Measurements from ENCODE around the gene COMMD1. TPM values are rescaled to one million over a fixed set of nuclear protein-coding genes. Genes with fewer than 3 reads are reported as not detected.

Gene COMMD1
- total RNA-seq, 1 experiment from 2014 or later, result 31.7 TPM

GRCh38 chr2:62010632-62011256 is 105.3 kb downstream of the COMMD1 start:
- no peak overlapping the region for H3K27ac ChIP-seq (ENCODE audit: low read length)
- intact Hi-C loops (cut with micrococcal nuclease), result loop anchor here (5.0 kb wide), 1 partner anchor 187 kb away; the partner anchor contains the start of gene B3GNT2
- ChIA-PET POLR2A (ENCODE audit: unreplicated experiment) (no interaction called here), CTCF (no interaction called here)
- H3F3A ChIP-seq (ENCODE audit: low read length, unreplicated experiment), result no peaks in the 10 kb centered on the region
- H4K20me1 ChIP-seq (ENCODE audit: low read length), result no peaks in the 10 kb centered on the region
- no peaks in the 10 kb centered on the region for H3K9me2 ChIP-seq (replicated peaks; ENCODE audit: low read length)
- H3K9me3 ChIP-seq (ENCODE audit: low read length), result no peaks in the 10 kb centered on the region
- no peak overlapping the region for H2AFZ ChIP-seq (ENCODE audit: low read length)
- DNase-seq (no peak), ATAC-seq (no peak)
- no peaks in the 10 kb centered on the region for H3K27me3 ChIP-seq (ENCODE audit: low read length)
- no TSS peak for BruUV-seq (replicated peaks)
- H3K4me1 ChIP-seq (ENCODE audit: insufficient read depth, low read length), result no peaks in the 10 kb centered on the region
- H3K79me2 ChIP-seq (ENCODE audit: low read length), result no peaks in the 10 kb centered on the region
- H3K9ac ChIP-seq (ENCODE audit: low read length), result no peak overlapping the region
- TF ChIP-seq EZH2phosphoT487 (IDR thresholded peaks at IDR 0.05; ENCODE audit: borderline replicate concordance, low read length), result no peak
- TF ChIP-seq EZH2 (IDR thresholded peaks at IDR 0.05; ENCODE audit: low read length, unreplicated experiment), result no peak
- no peak for TF ChIP-seq CTCF (conservative IDR thresholded peaks at IDR 0.05; ENCODE audit: low read depth, low read length)
- H3K4me3 ChIP-seq (ENCODE audit: low read length), result no peak overlapping the region
- no peak overlapping the region for H3K4me2 ChIP-seq (ENCODE audit: low read length)
- H3K36me3 ChIP-seq (ENCODE audit: low read depth, low read length), result no peaks in the 10 kb centered on the region

DNA sequence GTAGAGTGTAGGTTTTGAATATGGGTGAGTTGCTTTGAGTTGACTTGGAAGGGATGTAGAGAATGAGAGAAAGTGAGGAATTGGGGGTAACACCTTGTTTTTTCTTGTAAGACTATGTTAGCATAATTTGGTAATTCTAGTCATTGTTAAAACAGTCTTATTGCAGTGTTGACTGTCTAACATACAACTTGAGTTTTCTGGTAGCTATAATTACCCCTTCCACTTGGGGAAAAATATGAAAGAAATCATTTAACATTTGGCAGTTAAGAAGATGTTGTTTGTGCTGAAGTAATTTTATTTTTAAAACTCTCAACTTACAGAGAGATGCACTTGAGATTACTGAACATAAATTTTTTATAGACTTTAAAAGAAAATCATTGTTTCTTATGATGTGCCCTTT is 108.2 kb downstream of the COMMD1 start:
- H3K4me2 ChIP-seq (ENCODE audit: low read length), result no peak overlapping the region

More for the DNA sequence above, 108.2 kb downstream of the COMMD1 start:
- ChIA-PET POLR2A (ENCODE audit: unreplicated experiment) (no interaction called here), CTCF (no interaction called here)
- H3K27ac ChIP-seq (ENCODE audit: low read length), result no peak overlapping the region
- TF ChIP-seq EZH2phosphoT487 (IDR thresholded peaks at IDR 0.05; ENCODE audit: borderline replicate concordance, low read length) (no peak), EZH2 (IDR thresholded peaks at IDR 0.05; ENCODE audit: low read length, unreplicated experiment) (no peak), CTCF (conservative IDR thresholded peaks at IDR 0.05; ENCODE audit: low read depth, low read length) (no peak)
- H3K36me3 ChIP-seq (ENCODE audit: low read depth, low read length), result no peaks in the 10 kb centered on the region
- BruUV-seq (replicated peaks), result no TSS peak
- ATAC-seq (no peak), DNase-seq (no peak)
- H3K79me2 ChIP-seq (ENCODE audit: low read length), result no peaks in the 10 kb centered on the region
- H3K27me3 ChIP-seq (ENCODE audit: low read length), result no peaks in the 10 kb centered on the region
- H3K9me3 ChIP-seq (ENCODE audit: low read length), result no peaks in the 10 kb centered on the region
- no peak overlapping the region for H3K9ac ChIP-seq (ENCODE audit: low read length)
- H3K4me3 ChIP-seq (ENCODE audit: low read length), result no peak overlapping the region
- intact Hi-C loops (cut with micrococcal nuclease), result loop anchor here (5.0 kb wide), 1 partner anchor 184 kb away; the partner anchor contains the start of gene B3GNT2
- no peak overlapping the region for H2AFZ ChIP-seq (ENCODE audit: low read length)
- no peaks in the 10 kb centered on the region for H4K20me1 ChIP-seq (ENCODE audit: low read length)
- H3F3A ChIP-seq (ENCODE audit: low read length, unreplicated experiment), result no peaks in the 10 kb centered on the region
- H3K9me2 ChIP-seq (replicated peaks; ENCODE audit: low read length), result no peaks in the 10 kb centered on the region
- H3K4me1 ChIP-seq (ENCODE audit: insufficient read depth, low read length), result no peaks in the 10 kb centered on the region

Measured in PC-3 (cell line).